Uterus (tissue), 2 donors: ENCODE measurements around the gene RELT.

ENCODE experiments used
- CTCF ChIP-seq, 4 experiments: fragments of 200-600 bp in 2 of 4; fragments of 450-650 bp in 2 of 4; sonication (generic) in 2 of 4; IDR thresholded peaks; one replicate each; pipeline ENCODE4 v1.5.1; 2016 to 2019; ENCODE audit warnings: antibody characterized with exemption in 4 of 4, mild to moderate bottlenecking in 2 of 4, moderate library complexity in 1 of 4
- POLR2A ChIP-seq, 2 donors: fragments of 450-650 bp; IDR thresholded peaks; one replicate each; pipeline ENCODE4 v1.6.1; 2016; ENCODE audit warnings: antibody characterized with exemption in 2 of 2, mild to moderate bottlenecking in 1 of 2, moderate library complexity in 1 of 2

GRCh38 chr11:73409431-73409830 lies 33.2 kb downstream of the RELT start:
- TF ChIP-seq CTCF (IDR thresholded peaks at IDR 0.05) (no peak), POLR2A (IDR thresholded peaks at IDR 0.05) (no peak)
